Measurements from ENCODE around the gene CRIP1. TPM values are rescaled to one million over a fixed set of nuclear protein-coding genes. Genes with fewer than 3 reads are reported as not detected.
A peak's percentile ranks its signal among the peaks of the same experiment; 100 is the strongest.

The CRIP1 gene
- total RNA-seq, 1 donor from 2014 or later: 65.9 TPM

DNA sequence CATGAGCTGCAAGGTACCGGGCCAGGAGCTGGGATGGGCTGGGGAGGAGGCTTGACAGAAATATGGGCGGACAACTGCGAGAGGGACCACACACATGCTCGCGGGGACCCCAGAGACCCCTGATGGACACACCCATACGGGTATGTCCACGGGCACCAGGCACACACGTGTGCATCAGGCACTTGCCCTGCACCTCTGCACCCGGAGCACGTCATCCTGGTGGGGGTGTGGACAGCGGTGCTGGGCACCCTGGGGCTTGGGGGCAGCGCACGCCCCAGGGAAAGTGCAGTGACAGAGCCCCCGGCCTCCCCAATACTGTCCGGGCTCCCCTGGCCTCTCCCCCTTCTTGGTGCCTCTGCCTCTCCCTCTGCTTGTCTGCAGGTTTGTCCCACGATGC is 1.7 kb upstream of the CRIP1 start:
- no peaks in the 10 kb centered on the region for H3K9me3 ChIP-seq (replicated peaks)
- H3K36me3 ChIP-seq: no peaks in the 10 kb centered on the region
- intact Hi-C loops (cut with micrococcal nuclease): no loop called here
- H3K4me1 ChIP-seq: peaks cover 100% of the 10 kb centered on the region
- TF ChIP-seq, protein P1, sequence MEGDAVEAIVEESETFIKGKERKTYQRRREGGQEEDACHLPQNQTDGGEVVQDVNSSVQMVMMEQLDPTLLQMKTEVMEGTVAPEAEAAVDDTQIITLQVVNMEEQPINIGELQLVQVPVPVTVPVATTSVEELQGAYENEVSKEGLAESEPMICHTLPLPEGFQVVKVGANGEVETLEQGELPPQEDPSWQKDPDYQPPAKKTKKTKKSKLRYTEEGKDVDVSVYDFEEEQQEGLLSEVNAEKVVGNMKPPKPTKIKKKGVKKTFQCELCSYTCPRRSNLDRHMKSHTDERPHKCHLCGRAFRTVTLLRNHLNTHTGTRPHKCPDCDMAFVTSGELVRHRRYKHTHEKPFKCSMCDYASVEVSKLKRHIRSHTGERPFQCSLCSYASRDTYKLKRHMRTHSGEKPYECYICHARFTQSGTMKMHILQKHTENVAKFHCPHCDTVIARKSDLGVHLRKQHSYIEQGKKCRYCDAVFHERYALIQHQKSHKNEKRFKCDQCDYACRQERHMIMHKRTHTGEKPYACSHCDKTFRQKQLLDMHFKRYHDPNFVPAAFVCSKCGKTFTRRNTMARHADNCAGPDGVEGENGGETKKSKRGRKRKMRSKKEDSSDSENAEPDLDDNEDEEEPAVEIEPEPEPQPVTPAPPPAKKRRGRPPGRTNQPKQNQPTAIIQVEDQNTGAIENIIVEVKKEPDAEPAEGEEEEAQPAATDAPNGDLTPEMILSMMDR (IDR thresholded peaks at IDR 0.05; ENCODE audit: borderline replicate concordance): no peak
- peak overlapping the region; percentile 100 for H3K27ac ChIP-seq (replicated peaks)
- DNase-seq: no peak
- H3K27me3 ChIP-seq (ENCODE audit: low read depth): no peaks in the 10 kb centered on the region
- H3K4me3 ChIP-seq: no peak overlapping the region

DNA sequence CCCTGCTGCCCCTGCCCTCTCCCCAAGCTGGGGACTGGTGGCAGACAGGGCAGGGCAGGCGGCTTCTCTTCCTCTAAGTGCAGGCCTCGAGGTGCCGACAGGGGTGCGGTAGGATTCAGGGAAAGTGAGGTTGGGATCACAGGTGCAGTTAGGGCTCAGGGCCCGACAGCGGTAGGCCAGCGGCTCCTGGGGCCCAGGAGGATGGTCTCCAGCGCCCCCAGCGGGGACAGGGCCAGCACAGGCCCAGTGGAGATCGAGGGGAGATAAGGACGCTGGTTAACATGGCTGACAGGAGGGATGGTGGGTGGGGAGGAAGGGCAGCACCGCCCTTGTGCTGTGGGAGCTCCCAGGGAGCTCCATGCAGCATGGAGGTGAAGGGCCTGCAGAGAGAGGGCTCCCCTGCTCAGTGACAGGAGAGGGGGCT is 935 bp upstream of the CRIP1 start:
- DNase-seq: peak; percentile 46
- H3K27ac ChIP-seq (replicated peaks): peak overlapping the region; percentile 100
- TF ChIP-seq, protein P1 (IDR thresholded peaks at IDR 0.05; ENCODE audit: borderline replicate concordance): peak; percentile 56
- H3K4me3 ChIP-seq: peak overlapping the region; percentile 87
- H3K27me3 ChIP-seq (ENCODE audit: low read depth): no peaks in the 10 kb centered on the region
- no peaks in the 10 kb centered on the region for H3K9me3 ChIP-seq (replicated peaks)
- no peaks in the 10 kb centered on the region for H3K36me3 ChIP-seq
- peaks cover 96% of the 10 kb centered on the region for H3K4me1 ChIP-seq
- intact Hi-C loops (cut with micrococcal nuclease): no loop called here

GRCh38 chr14:105486974-105487448 is 325 bp downstream of the CRIP1 start:
- peak; percentile 88 for DNase-seq
- Histone ChIP-seq H3K9me3 (replicated peaks) (no peaks in the 10 kb centered on the region), H3K36me3 (no peaks in the 10 kb centered on the region), H3K27me3 (ENCODE audit: low read depth) (no peaks in the 10 kb centered on the region), H3K27ac (replicated peaks) (peak overlapping the region; percentile 100), H3K4me3 (peak overlapping the region; percentile 87), H3K4me1 (peaks cover 92% of the 10 kb centered on the region)
- TF ChIP-seq, protein P1 (IDR thresholded peaks at IDR 0.05; ENCODE audit: borderline replicate concordance): no peak
- intact Hi-C loops (cut with micrococcal nuclease): no loop called here

DNA sequence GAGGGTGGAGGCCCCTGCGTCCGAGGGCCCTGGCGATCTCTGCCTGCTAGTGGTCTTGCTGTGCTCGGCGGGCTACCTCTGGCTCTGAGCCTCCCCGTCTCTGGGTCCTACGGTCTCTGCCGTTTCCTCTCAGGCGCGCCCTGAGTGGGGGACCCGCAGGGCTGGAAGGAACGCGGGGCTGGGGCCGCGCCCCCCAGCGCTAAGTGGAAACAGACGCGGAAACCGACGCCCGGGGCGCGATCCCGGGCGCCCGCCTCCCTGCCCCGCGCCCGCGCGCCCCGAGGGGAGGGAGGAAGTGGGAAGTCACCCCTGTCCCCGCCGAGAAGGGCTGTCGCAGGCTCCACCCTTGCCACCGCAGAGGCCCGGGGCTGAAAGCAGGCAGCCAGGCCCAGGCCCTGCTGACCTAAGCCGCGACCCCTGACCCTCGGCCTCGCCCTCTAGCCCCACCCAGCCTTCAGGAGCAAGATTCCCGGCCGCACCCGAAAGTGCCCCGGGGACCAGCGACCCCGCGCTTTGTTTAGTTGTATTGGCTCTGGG is 831 bp downstream of the CRIP1 start:
- H3K27ac ChIP-seq (replicated peaks): peak overlapping the region; percentile 100
- H3K36me3 ChIP-seq: no peaks in the 10 kb centered on the region
- peaks cover 92% of the 10 kb centered on the region for H3K4me1 ChIP-seq
- intact Hi-C loops (cut with micrococcal nuclease): no loop called here
- no peaks in the 10 kb centered on the region for H3K27me3 ChIP-seq (ENCODE audit: low read depth)
- no peaks in the 10 kb centered on the region for H3K9me3 ChIP-seq (replicated peaks)
- peak; percentile 67 for DNase-seq
- H3K4me3 ChIP-seq: peak overlapping the region; percentile 87
- TF ChIP-seq, protein P1 (IDR thresholded peaks at IDR 0.05; ENCODE audit: borderline replicate concordance): no peak

DNA sequence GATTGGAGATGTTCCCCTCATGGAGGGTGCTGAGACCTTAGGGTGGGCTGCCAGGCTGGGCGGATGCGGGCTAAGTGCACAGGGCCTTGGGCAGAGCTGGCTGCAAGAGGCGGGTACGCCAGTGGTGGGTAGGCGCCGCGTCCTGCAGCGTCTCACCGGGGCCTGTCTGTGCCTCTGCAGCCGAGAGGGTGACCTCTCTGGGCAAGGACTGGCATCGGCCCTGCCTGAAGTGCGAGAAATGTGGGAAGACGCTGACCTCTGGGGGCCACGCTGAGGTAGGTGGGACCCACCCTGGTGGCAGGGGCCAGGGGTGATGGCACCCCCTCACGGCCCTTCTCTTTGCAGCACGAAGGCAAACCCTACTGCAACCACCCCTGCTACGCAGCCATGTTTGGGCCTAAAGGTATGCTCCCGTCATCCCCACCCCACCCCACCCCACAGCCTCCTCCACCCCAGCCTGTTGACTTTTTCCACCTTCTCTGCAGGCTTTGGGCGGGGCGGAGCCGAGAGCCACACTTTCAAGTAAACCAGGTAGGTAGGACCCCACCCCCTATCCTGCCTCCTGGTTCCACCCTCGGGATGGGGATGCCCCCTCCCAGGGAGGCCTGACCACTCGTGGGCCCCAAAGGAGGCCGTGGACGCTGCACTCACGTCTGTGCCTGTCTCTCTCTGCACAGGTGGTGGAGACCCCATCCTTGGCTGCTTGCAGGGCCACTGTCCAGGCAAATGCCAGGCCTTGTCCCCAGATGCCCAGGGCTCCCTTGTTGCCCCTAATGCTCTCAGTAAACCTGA is 1.5 kb downstream of the CRIP1 start:
- H3K27ac ChIP-seq (replicated peaks): peak overlapping the region; percentile 100
- H3K9me3 ChIP-seq (replicated peaks): no peaks in the 10 kb centered on the region
- TF ChIP-seq, protein P1 (IDR thresholded peaks at IDR 0.05; ENCODE audit: borderline replicate concordance): no peak
- intact Hi-C loops (cut with micrococcal nuclease): no loop called here
- H3K4me1 ChIP-seq: peaks cover 90% of the 10 kb centered on the region
- peak overlapping the region; percentile 87 for H3K4me3 ChIP-seq
- H3K27me3 ChIP-seq (ENCODE audit: low read depth): no peaks in the 10 kb centered on the region
- H3K36me3 ChIP-seq: no peaks in the 10 kb centered on the region
- peak; percentile 26 for DNase-seq
